Left hindlimb (tissue), 1 donor: Measurements from ENCODE around the gene PKDCC.

Source experiments
- DNase-seq: peaks from one replicate; pipeline ENCODE4 v3.0.0-alpha.2; 2018

PKDCC gene, protein sequence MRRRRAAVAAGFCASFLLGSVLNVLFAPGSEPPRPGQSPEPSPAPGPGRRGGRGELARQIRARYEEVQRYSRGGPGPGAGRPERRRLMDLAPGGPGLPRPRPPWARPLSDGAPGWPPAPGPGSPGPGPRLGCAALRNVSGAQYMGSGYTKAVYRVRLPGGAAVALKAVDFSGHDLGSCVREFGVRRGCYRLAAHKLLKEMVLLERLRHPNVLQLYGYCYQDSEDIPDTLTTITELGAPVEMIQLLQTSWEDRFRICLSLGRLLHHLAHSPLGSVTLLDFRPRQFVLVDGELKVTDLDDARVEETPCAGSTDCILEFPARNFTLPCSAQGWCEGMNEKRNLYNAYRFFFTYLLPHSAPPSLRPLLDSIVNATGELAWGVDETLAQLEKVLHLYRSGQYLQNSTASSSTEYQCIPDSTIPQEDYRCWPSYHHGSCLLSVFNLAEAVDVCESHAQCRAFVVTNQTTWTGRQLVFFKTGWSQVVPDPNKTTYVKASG

DNA sequence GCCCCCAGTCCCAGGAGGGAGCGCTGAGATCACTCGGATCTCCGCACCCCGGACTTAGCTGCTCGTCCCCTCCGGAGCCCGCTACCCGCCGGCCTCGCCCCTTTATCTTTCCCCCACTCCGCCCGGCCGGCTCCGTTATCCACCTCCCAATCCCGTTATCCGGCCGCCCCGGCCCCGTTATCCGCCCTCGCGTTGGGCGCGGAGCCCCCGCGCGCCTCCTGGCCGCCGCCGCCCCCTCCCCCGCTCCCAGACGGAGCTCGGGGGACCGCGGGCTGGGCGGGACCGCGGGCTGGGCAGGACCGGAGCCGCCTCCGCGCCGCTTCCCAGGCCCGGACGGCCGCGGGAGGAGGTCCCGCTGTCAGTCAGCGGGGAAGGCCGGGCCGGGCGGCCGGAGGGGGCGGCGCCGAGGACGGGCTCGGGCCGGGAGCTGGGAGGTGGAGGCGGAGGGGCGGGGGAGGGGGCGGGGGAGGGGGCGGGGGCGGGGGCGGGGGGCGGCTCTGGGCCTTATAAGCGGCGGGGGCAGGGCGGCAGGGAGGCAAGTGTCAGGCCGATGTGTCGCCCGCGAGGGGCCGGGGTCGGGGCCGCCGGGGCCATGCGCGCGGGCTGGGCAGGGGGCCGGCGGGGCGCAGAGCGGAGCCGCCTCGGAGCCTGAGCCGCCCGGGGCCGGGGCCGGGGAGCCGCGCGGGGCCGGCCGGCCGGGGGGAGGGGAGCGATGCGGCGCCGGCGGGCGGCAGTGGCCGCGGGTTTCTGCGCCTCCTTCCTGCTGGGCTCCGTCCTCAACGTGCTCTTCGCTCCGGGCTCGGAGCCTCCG is at the start of gene PKDCC:
Gene PKDCC (plus strand): TSS at position 534 of the 811 bp plus-strand sequence. CDS start 179 bp downstream, at position 713.
- peak; percentile 93 for DNase-seq

DNA sequence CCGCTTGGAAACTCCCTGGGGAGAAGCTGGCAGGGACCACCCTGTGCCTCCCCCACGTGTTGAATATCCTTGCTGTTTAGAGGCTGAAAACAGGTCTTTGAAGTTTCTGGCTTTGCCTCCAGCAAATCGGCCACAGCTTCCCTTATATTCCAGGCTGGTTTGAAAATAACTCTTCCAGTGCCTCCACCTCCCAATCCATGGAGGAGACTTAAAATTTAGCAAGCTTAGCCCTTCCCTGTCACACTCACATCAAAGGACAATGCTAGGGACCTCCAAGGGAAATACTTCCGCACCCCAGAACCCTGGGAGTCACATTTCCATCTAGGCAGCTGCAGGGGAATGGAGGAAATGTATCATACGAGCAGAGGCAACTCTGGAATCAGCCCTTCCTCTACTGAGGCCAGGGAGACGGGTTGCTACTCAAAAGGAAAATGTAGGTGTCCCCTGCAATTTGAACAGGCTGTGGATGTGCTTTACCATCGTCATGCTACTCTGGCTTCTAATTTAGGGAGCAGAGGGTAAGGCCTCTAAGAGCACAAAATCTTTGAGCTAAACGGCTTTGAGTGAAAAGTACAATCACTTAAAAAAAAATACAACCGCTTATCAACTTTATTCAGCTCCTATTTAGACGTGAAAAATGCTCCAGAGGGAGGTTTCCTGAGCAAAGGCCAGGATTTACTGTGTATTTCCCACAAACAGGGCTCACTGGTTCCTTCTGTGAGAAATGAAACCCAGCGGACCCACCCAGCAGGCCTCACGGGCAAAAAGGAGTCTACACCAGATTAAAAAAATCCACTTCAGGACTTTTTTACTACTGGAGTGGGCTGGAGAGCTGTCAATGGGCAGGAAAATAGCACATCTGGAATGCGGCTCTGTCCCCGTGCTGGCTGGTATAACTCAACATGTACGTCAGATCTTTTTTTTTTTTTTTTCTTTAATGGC is 49.4 kb upstream of the PKDCC start:
- peak; percentile 79 for DNase-seq

DNA sequence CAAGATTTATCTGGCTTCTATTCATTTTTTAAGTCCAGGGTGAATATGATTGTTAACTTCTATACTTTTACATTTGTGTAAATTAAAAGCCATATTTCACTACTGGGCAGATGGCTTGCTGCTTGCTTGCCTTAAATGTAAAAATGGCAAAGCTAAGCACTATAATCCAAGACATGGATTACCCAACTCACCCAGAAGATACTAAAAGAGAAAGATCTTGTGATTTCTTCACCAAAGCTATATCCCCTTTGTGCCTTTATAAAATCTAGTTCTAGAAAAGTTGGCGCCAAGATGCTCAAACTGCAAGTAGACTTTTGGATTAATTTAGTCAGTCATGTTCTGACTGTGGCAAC is 48.7 kb upstream of the PKDCC start:
- no peak for DNase-seq

DNA sequence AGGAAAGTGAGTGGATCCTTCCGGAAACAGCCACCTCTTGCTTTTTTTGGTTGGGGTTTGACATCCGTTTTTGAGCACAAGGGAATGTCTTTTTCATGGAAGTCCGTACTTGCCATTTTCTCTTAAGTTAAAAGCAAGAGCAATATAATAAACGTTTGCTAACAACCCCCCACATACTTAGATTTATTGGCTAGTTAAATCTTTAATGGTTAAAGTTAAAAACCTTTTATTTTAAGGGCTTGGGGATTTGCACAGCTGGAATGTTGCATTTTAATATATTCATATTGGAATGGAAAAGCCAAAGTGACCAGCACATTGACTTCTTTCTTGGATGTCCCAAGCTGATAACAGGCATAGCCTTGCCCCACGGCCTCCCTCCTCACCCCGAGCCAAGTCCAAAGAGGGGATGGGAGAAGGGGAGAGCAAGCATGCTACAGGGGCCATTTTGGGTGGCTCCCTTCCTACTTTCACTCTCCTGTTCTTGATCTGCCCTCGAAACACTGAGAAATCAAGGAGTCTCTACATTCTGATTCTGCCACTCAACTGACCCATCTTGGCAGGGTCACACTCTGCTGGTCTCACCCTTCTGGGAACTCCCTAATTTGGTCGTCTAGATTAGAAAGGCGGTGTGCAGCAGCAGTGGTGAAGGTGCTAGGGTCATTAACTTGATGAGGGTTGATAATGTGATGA is 48.1 kb upstream of the PKDCC start:
- no peak for DNase-seq

DNA sequence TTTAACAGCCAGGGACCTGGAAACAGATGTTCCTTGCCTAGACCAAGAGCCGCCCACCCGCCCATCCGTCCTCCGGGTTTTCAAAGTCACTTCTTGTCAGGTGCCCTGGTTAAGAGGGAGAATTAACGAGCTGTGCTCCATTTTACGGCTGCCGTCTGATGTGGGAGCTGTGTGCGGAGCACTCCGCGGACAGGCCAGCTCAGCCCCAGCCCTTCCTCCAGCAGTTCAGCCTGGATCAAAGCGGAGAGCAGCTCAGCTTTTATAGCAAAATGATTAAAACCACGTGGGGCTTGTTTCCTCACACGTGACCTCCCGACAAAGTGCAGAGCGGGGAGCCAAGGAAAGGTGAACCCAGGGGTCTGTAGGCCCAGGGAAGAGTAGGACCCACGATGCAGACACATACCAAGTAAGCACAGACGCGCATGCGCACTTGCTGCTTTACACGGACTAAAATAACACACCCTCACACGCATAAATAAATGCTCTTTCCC is 46.1 kb upstream of the PKDCC start:
- DNase-seq: peak; percentile 56

DNA sequence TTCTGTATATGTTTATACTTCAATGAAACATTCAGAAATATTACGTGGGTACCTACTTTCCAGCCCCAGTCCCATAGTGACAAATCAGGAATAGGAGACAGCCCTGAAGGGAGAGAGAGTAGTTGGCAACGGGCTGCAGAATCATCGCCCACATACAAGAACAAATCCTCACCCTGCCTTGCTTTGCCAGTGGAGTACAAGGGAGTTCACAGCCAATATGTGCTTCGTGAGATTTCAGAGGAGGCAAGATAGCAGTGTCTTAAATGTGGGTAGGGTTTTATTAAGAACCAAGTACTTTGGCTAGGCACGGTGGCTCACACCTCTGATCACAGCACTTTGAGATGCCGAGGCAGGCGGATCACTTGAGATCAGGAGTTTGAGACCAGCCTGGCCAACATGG is 40.3 kb upstream of the PKDCC start:
- no peak for DNase-seq

DNA sequence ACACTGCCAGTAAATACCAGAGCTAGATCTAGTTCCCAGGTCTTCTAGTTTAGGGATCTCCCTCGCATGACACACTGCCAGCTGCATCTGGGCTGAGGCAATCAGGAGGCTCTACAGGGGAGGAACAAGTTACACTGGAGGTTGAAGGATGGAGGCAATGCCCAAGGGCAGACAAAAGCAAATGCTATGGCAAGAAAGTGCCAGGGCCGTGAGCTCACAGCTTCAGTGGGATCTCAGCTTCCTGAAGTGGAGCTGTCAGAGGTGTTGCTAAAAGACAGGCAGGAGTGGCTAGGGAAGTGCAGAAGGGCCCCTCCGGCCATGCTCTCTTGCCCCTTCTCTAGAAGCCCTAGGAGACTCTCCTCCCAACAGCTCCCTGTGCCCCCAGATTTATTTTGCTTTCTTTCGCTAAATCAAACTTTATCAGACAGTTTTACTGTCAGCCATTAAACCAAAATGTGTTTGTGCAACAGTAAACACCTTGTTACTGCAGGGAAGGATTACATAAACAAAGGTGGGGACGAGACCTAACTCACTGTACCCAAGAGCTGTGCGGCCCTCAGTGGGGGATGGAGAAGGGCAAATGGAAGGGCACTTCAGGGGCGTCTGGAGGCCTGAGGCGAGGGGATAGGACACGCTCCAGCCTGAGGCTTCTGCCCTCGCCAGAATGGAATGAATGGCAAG is 39.4 kb upstream of the PKDCC start:
- no peak for DNase-seq

DNA sequence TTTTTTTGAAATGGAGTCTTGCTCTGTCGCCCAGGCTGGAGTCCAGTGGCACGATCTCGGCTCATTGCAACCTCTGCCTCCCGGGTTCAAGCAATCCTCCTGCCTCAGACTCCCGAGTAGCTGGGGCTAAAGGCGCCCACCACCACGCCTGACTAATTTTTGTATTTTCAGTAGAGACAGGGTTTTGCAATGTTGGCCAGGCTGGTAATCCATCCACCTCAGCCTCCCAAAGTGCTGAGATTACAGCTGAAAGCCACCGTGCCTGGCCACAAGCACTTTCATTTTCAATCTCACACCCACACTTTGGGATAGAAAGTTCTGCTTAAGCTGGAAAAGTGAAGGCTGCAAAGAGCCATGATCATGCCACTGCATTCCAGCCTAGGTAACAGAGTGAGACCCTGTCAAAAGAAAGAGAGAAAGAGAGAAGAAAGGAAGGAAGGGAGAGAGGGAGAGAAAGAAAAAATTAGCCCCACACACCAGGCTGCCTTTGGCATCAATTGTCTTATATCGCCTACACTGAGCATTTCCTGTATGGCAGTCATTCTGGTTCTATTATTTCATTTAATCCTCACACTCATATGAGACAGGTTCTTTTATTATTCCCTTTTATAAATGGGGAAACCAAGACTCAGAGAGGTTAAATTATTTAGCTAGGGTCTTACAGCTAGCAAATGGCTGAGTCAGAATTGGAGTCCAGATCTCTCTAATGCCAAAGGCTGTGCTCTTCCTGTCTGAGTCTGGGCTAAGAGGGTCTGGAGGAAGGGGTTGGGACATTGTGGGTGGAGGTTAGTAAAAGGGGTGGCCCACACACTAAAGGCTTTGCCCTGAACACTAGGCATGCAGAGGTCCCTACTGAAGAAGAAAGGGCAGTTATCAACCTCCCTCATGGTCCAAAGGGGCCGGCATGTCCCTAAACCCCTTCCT is 37.9 kb upstream of the PKDCC start:
- no peak for DNase-seq

DNA sequence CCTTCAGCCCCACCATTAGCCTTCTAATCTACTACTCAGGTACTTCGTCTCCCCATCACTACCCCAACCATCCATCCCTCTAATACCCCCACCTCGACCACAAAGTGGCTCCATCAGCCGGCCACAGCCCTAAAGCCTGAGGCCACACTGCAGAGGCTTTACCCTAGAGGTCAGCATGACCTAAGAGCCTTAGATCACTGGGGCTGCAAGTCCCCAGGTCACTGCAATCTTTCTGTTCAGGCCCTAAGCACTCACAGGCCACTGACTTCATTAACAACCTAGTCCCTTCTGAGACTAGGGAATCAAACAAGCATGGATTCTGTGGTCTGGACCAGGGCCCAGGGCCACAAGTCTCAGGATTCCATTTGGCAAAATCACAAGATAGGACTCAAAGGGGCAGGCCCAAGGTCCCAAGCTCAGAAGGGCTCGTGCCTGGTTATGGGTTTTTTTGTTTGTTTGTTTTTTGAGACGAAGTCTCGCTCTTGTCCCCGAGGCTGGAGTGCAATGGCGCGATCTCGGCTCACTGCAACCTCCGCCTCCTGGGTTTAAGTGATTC is 37.0 kb upstream of the PKDCC start:
- DNase-seq: no peak

DNA sequence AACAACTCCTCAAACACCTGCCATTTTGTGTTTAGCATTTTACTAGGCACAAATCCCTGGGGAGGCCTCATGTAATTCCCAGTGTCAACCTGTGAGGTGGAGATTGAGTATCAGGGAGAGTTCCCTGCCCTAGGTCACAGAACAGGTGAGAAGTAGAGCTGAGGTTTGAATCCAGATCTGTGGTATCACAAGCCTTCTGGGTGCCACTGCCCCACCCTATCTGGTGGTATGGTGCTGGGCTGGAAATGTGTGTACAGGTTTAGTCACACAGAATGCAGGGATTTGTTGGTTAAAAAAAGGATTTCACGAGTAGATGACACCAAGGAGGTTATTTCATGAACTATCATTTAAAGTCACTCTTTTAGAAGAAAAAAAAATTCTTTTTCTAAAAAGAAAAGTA is 35.7 kb upstream of the PKDCC start:
- DNase-seq: no peak

DNA sequence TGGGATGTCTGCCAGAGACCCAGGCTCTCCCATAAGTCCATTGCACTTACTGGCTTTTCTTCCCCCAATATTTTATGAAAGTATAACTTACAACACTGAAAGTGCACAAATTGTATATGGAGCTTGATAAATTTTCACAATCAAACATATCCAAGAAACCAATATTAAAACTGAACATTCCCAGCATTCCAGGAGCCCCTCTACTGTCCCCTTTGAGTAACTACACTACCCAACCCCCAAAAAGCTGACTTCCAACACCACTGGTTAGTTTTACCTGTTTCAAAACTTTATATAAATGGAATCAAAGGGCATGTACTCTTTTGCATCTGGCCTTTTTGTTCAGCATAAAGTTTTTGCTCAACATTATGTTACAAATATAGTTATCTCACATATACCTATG is 35.2 kb upstream of the PKDCC start:
- no peak for DNase-seq

DNA sequence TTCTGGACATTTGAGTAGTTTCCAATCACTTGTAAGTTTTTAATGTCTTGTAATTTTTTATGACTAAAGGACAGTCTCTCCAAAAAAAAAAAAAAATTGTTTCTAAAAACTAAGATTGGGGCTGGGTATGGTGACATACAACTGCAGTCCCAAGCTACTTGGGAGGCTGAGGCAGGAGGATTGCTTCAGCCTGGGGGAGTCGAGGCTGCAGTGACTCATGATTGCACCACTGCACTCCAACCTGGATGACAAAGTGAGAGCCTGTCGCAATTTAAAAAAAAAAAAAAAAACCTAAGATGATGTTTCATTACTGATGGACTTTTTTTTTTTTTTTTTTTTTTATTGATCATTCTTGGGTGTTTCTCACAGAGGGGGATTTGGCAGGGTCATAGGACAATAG is 34.4 kb upstream of the PKDCC start:
- DNase-seq: no peak

DNA sequence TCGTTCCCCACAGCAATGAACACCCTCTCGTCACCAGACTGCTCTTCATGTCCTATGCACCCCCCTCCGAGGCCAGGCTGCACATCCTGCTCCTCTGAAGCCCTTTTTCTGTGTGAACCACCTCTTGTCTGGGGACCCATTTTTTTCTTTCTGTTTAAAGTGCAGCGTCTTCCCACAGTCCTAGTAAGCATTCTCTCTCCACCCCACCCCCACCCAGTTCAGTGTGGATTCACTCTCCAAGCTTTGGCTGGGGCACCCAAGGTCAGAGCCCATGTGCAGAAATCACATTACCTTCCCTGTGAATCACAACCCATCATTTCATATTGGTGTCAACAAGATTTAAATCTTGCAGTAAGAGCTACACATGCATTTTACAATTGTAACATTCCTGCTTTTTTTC is 26.4 kb upstream of the PKDCC start:
- DNase-seq: no peak

DNA sequence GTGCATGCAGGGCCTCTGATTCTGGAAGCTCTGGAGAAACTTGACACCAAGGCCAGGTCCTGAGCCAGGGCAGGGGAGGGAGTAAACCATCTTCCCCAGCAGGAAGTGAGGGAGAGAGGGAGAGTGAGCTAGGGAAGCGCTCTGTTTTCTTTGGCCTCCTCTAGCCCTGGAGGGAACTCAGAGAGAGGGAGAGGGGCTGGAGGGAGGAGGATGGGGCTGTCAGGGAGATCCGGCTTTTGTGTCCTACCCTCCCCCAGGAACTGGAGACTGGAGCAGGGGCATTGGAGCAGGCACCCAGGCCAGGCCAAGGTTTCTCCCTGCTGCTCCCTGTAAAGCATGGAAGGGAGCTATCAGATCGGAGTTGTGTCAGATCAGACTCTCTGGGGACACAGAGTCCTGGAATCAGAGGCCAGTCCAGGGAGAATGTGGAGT is 22.7 kb upstream of the PKDCC start:
- DNase-seq: peak; percentile 81

DNA sequence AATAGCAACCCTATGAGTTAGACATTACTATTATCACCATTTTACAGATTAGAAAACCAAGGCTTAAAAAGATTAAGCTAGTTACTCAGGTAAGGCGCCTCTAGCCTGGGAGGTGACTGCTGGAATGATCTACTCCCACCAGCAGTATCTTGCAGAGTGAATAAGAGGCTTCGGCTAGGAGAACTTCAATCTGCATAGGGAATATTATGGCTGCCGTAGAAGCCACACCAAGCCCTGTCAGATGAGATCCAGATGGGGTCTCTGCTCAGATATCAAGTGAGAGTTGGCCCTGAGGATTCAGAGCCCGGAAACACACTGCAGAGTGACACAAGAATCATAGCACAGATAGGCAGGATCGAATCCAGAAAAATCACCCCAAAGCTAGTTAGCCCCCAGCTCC is 21.5 kb upstream of the PKDCC start:
- DNase-seq: no peak

DNA sequence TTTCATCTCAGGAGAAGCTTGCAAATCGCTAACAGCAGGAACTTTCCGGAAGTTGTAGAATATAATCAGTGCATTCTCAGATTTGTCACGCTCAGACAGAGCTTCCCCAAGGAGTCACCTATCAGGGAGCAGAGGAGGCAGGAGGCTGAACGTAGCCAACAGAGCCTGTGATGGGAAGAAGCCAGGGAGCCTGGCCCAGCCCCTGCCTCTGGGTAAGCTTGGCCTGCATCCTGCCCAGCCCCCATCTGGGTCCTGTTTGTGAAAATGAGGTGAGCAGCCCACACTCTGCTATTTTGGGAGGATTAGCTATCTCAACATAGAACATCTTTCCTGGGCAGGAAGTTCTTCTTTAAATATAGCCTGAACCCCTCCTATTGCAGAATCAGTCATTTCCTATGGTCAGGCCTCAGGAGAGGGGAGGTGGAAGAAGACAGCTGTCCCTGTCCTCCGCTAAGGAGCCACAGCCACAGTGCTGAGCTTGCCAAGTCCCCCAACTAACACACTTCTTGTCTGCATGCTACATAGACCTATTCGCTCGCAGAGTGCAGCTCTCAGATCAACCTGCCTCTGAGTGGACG is 19.2 kb upstream of the PKDCC start:
- no peak for DNase-seq

DNA sequence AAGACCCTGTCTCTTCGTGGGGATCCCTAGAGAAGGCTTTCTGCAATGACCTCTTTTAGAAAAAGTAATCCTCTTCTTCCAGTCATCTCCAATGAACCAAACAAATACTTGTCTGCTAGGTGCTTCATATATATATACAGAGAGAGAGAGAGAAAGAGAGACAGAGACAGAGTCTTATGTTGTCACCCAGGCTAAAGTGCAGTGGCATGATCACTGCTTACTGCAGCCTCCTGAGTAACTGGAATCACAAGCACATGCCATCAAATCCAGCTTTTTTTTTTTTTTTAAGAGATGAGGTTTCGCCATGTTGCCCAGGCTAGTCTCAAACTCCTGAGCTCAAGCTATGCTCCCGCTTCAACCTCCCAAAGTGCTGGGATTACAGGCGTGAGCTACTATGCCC is 18.6 kb upstream of the PKDCC start:
- DNase-seq: no peak

DNA sequence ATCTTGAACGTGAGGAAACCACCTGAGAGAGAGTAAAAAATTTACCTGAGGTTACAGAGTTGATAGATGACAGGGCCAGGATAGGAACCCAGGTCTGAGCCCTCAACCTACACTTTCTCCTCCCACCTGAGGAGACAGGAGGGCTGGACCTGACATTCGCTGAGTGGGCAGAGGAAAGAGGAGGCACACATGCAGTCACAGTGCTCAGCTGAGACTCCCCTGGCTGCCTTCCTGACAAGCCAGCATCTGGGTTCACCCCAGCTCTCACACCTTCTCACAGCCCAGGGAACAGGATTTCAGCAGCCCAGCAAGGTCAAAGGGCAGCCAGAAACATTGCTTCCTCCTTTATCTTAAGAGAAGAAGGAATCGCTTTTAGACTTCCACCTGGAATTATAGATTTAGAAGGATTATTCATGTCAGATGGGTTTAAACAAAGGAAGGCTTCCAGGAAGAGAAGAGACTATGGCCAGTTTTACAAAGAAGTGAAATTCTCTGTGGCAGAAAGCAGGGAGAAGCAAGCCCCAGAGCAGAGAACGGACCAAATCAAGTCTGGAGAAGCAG is 18.1 kb upstream of the PKDCC start:
- DNase-seq: no peak

DNA sequence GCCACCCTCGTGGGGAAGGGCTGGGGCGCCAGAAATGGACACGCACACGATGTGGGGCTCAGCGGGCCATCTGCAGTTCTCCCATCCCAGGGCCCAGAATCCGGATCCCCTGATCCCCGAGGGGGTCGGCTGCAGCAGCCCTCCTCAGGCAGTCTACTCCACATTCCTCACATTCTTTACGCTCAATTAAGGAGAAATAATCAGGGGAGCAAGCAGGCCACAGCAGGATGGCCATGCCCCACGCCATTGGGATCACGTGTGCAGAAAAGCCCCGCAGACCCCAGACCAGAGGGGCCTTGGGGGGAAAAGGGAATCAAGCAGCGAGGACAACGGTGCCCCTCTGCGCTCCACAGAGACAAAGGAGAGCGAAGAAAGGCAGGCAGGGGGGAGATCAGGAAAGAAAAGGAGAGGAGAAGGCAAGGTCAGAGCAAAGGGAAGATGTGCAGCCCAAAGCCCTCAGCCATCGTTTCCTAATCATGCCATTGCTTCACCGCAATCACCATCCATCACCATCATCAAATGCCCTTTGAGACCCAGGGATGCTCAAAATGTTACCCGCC is 17.5 kb upstream of the PKDCC start:
- no peak for DNase-seq
